22Rv1 (cell line): ENCODE measurements around the gene CBLN3.

ENCODE experiments used
- H3K27ac ChIP-seq: fragments of 450-650 bp; 2 replicates; pipeline ENCODE4 v1.5.1; 2017
- ZFX ChIP-seq: fragments of 450-650 bp; IDR thresholded peaks from 2 replicates; pipeline ENCODE4 v1.6.1; 2017; ENCODE audit warnings: antibody characterized with exemption, borderline replicate concordance
- TF ChIP-seq, protein P1 (sequence below): fragments of 450-650 bp; IDR thresholded peaks from 2 replicates; pipeline ENCODE4 v1.5.1; 2017; ENCODE audit warnings: mild to moderate bottlenecking

CBLN3 gene

DNA sequence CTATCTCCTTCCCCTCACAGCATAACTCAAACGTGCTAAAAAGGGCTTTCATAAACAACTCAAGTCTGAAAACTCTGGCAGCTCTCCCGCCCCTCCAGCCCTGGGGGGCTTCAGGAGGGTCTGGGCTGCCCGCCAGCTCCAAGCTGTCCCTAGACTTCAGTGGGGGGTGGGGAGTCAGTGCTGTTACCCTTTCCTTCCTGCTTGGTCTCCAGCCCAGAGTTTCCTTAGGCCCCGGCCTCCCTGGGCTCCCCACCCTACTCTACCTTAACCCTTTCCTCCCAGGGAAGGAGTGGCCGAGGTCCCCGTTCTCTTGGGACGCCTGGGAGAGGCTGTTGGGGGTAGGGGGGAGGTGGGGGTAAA lies 31.2 kb downstream of the CBLN3 start:
- no peak overlapping the region for H3K27ac ChIP-seq
- TF ChIP-seq, protein P1, sequence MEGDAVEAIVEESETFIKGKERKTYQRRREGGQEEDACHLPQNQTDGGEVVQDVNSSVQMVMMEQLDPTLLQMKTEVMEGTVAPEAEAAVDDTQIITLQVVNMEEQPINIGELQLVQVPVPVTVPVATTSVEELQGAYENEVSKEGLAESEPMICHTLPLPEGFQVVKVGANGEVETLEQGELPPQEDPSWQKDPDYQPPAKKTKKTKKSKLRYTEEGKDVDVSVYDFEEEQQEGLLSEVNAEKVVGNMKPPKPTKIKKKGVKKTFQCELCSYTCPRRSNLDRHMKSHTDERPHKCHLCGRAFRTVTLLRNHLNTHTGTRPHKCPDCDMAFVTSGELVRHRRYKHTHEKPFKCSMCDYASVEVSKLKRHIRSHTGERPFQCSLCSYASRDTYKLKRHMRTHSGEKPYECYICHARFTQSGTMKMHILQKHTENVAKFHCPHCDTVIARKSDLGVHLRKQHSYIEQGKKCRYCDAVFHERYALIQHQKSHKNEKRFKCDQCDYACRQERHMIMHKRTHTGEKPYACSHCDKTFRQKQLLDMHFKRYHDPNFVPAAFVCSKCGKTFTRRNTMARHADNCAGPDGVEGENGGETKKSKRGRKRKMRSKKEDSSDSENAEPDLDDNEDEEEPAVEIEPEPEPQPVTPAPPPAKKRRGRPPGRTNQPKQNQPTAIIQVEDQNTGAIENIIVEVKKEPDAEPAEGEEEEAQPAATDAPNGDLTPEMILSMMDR: no peak
- TF ChIP-seq ZFX: no peak

DNA sequence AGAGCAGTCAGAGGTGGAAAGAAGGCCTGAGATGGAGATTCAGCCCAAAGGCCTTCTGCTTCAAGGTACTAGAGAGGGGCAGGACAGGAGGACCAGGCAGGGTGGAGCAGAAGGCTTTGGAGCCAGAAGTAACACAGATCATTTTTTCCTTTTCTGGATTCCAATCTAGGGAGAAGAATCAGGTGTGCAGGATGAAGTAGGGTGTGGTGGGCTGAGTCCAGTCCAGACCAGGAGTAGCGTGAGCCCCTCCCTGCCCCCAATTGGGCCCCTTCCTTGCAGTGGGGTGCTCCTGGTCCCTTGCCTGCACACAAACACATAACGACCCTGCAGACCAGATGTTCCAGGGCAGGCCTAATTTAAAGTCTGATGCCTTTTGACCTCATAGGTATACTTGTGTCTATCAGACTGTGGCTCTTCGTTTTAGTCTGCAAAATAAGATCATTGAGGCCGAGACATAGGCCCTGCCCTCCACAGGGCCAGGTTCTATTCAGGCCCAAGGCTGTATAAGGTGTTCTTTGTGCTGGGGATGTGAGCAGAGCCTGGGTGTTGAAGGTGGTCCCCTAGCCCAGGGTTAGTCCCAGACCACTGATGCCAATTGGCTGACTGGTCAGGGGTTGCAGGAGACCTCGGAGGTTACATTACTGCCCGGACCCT lies 31.7 kb downstream of the CBLN3 start:
- H3K27ac ChIP-seq: no peak overlapping the region
- TF ChIP-seq, protein P1: no peak
- TF ChIP-seq ZFX: no peak

DNA sequence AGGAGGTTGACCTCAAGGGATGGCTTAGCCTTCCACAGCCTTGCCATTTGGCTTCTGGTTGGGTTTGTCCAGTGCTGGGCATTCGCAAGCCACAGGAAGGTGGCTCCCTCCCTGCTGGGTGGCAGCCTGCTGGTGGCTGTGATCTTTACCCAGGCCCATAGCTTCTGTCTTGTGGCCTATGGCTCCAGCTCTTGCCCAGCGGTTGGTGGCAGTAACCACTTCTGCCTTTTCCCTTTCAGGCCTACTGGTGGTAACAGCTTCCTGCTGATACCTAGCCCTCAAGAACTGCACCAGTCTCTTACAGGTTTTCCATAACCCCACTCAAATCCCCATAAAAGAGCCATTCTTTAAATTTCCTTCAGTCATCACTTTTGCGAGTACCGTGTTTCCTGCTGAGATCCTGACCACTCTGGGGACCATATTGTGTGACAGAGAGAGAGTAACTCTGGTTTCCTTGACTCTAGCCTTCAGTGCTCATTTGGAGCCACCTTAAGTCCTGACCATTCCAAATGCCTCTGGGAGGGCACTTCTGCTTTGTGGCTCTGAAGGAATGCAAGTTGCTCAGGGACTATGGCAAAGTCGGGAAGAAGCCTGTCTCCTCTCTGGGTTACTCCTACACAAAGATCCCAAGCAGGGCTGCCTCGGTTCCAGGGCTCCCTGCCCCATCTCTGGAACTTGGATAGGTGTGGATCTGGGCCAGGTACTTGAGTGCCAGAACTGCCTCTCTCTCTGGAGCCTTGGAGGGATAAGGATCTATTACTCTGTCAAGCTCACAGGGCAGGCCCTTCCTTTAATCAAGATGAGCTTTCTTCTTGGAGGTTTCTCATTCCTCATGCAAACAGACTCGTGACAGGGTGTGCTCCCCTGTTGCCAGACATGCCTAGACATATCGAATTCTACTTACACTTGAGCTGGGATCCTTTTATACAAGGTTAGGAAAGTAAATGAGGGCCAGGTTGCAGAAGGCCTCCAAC lies 33.6 kb downstream of the CBLN3 start:
- H3K27ac ChIP-seq: no peak overlapping the region
- no peak for TF ChIP-seq ZFX
- TF ChIP-seq, protein P1: no peak

DNA sequence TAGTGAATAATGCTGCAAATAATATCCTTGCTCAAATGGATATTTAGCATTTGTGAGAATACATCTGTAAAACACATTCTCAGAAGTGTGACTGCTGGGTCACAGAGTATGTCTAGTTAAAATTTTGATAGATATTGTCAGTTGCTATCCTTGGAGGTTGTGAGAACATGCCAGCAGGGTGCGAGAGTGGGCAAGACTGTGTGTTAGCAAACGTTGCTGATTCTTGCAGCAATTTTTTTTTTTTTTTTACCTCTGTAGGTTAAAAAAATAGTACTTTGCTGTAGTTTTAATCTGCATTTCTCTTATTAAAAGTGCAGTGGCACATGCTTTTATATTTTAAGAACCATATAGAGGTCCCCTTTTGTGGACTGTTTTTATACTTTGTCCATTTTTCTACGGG lies 35.2 kb downstream of the CBLN3 start:
- no peak overlapping the region for H3K27ac ChIP-seq
- TF ChIP-seq, protein P1: no peak

DNA sequence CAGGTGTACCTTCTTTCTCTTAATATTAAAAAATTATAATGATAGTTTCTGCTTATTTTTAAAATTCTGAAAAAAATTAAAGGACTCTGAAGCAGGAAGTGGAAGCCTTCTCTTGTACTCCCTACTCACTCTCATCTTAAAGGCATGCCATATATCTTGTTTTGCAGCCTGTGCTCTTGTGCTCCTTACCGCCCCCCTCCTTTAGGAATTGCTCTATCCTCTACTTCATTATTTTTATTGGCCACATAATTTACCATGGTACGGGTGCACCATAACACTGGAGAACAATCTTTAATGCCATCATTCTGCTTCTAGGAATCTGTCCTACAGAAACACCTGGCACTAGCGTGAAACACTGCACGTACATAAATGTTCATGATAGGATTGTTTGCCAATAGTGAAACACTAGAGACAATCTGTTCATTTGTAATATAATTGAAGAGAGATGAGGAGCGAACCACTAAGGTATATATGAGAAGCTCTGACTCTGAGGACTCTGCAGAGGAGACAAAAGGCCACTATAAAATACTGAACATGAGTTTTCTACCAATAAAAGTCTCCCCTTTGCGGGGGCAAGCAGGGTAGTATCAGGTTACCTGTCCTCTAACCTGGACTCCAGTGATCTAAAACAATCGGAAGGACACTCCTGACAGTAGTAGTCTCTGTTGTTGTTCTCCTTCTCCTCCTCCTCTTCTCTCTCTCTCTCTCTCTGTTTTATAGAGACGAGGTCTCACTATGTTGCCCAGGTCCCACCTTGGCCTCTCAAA lies 37.0 kb downstream of the CBLN3 start:
- H3K27ac ChIP-seq: no peak overlapping the region

DNA sequence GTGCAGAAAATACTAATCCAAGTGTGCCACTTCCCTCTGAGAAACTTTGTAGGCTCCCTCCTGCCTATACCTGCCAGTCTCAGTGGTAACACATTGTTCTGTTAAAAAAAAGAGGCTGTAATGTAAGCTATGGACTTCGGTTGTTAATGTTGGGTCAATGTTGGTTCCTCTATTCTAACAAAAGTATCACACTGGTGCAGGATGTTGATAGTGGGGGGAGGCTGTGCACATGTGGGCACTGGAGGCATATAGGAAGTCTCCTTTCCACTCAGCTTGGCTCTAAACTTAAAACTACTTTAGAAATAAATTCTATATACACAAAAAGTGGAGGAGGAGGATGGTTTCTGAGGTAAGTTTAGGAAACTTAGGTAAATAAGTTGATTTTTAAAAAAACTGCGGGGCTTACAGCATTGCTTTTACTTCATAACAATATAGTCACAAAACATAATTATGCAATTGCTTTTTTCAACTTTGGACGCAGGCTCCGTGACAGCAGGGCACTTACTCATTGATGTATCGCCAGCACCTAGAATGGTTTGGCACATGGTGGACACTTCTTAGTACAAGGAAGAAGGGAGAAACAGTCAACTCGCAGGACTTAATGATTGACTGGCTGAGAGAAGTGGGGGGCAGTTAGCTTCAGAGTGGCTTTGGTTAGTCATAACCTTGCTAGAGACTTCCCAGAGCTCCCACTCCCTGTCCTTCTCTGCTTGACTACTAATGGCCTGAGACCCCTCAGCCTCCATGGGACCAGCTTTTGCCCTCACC lies 38.6 kb downstream of the CBLN3 start:
- TF ChIP-seq ZFX: no peak
- TF ChIP-seq, protein P1: no peak
- no peak overlapping the region for H3K27ac ChIP-seq

More for the DNA sequence above, 37.0 kb downstream of the CBLN3 start:
- TF ChIP-seq ZFX: no peak
- TF ChIP-seq, protein P1: peak; percentile 27
